Measurements from ENCODE around the gene SH3RF3. TPM values are rescaled to one million over a fixed set of nuclear protein-coding genes. Genes with fewer than 3 reads are reported as not detected.

SH3RF3 gene
- total RNA-seq, 4 donors from 2014 or later = 5.3 to 10.0 (median 8.0) TPM

DNA sequence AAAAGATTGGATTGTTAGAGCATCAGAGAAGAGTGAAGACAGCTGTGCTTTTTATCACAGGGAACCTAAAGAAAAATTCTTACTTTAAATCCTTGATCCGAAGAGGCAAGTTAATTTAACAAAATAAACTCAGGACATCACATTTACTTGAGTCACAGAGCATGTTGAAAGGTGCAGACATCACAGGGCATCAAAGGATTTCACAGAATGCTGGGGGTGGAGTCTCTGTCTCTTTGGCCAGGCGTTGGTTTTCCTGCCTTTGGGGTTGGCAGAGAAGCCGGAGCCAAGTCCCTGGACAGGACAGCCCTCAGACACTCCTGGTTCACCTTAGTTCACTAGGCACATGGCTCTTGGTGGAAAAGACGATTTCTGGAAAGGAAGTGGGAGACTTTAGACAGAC is 56.3 kb downstream of the SH3RF3 start:
- TF ChIP-seq, protein P1, sequence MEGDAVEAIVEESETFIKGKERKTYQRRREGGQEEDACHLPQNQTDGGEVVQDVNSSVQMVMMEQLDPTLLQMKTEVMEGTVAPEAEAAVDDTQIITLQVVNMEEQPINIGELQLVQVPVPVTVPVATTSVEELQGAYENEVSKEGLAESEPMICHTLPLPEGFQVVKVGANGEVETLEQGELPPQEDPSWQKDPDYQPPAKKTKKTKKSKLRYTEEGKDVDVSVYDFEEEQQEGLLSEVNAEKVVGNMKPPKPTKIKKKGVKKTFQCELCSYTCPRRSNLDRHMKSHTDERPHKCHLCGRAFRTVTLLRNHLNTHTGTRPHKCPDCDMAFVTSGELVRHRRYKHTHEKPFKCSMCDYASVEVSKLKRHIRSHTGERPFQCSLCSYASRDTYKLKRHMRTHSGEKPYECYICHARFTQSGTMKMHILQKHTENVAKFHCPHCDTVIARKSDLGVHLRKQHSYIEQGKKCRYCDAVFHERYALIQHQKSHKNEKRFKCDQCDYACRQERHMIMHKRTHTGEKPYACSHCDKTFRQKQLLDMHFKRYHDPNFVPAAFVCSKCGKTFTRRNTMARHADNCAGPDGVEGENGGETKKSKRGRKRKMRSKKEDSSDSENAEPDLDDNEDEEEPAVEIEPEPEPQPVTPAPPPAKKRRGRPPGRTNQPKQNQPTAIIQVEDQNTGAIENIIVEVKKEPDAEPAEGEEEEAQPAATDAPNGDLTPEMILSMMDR (IDR thresholded peaks at IDR 0.05; ENCODE audit: low read depth) = no peak

DNA sequence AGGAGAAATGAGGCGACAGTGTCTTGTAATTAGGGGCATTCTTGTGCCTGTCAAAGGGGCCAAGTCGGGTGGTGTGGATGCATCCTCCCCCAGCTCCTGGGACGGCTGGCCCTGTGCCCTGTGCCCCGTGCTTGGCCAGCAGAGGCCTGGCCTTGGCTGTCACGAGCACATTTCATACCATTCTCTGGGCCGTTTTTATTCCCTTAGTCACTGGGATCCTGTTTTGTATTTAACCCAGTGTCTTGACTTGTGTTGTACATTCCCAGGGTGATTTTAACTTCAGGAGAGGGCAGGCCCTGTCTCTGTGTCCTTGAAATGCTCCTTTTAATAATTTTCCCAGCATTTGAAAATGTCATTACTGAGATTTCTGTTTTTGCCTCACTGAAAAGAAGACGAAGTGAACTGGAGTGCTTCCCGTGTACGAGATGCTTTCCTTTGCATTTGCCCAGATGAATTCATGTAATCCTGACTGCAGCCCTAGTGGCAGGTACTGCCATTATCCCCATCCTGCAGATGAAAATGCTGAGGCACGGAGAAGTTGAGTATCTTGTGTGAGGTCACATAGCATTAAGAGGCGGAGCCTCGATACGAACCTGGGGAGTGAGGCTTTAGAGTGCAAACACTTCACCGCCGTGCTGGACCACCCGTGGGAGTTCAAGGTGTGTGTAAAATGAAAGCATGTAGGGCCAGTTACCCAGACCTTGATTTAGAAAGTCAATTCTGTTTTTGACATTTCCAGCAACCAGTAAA is 57.0 kb downstream of the SH3RF3 start:
- TF ChIP-seq, protein P1 (IDR thresholded peaks at IDR 0.05; ENCODE audit: low read depth) = no peak

DNA sequence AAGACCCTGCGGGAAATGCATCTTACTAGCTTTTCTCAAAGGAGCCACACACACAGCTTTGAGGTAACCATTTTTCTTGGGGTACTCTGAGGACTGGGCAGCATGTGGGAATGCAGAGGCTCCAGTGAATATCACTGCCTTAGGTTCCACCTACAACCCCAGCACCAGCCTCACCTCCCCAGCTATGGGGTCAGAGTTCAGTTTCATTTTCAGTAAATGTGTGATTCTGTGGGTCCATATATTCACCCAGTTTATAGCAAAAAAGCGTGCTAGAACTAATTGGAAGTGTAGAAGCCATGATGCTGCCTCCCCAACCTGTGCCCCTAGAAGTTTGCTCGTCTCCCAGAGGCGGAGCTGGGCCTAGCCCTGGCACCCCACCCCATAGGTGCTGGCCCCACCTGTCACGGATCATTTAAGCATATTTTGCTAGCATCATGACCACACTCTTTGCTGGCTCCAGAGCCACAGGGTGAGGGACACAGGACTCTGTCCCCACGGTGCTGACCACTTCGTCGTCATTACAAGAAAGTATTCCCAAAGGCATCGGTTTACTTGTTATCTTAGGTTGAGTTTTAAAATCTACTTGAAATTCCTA is 57.7 kb downstream of the SH3RF3 start:
- TF ChIP-seq, protein P1 (IDR thresholded peaks at IDR 0.05; ENCODE audit: low read depth) = no peak

DNA sequence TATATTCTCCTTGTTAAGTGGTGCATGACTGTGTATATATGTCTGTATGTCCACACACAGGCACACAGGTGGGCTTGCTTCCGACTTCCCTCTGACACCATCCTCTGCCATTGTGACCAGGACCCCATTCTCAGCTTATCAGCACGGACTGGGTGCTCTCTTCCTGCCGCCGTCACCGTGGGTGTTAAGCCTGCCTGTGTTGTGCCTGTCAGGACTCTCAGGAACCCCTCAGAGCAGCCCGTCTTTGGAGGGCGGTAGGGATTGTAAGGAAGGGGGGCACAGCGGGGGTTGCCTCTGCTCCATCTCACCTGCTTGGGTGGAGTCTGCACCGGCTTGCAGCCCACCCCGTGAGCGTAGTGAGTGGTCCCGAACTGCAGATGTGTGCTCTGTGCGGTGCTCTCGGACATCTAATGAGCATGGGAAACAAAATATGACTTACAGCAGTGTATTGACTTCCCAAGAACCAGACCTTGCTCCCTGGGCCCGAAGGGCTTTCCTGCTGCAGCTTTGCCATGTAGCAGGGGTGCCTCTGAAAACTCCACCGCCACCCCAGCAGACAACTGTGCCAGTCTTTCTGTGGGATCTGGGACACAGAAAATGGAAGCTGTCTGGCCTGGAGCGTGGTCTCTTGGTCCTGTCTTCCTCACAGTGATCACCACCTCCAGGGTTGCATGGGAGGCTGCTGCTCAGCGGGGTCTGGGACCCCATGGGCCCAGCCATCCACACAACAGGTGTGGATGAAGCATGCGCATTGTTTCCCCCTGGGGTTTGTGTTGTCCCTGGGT is 58.9 kb downstream of the SH3RF3 start:
- TF ChIP-seq, protein P1 (IDR thresholded peaks at IDR 0.05; ENCODE audit: low read depth) = no peak

DNA sequence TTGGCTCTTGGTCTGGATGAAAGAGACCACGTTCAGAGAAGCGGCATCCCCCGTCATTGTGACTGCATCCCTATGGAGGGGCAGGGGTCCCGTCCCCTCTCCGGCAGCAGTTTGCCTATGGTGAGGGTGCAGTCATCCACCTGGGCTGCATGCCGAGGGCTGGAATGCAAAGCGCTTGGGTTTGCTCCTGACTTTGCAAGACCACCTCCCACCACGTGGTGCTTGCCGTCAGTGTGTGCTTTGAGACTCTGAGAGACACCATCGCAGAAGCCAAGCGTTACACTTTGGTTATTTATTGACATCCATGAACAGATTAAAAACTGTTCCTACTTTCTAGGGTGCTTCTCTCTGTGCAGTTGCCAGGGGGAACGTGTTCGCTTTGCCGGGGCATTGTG is 59.5 kb downstream of the SH3RF3 start:
- TF ChIP-seq, protein P1 (IDR thresholded peaks at IDR 0.05; ENCODE audit: low read depth) = no peak

DNA sequence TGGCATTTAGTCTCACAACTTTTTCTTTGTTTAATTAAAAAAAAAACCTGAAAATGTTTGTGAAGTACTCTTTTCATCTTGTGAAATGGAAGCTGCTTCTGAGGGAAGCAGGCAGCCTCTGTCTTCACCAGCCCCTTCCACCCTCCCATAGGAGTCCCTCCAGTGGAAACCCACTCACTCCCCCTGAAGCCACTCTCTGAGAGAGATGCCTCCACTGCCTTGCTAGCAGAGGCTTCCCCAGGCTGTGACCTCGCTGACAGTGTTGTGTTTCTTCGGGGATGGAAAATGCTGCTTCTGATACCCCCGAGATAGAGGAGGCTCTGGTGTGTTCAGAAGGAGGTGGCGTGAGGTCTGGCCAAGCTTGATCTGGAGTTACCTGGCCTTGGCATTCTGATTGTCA is 59.9 kb downstream of the SH3RF3 start:
- TF ChIP-seq, protein P1 (IDR thresholded peaks at IDR 0.05; ENCODE audit: low read depth) = no peak

DNA sequence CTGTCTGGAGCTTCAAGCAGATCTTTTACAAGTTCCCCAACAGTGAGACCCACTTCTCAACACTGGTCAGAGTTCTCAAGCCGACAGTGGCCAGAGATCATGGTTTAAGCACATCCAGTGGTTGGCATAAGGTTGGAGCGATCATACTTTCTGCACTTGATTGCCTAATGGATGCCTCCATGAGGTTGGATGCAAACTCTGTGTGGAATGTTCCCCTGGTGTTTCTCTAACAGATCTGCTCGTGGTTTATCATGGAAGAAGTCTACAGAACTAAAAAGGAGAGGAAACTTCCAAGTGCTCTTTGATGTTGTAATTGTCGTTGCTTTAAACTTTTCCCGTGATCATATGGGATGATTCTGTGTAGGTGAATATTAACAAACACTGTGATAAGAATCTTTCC is 60.7 kb downstream of the SH3RF3 start:
- TF ChIP-seq, protein P1 (IDR thresholded peaks at IDR 0.05; ENCODE audit: low read depth) = no peak
